C4-2B (cell line): ENCODE results near the gene DEDD.

Source experiments
- ZFX ChIP-seq: fragments of 450-650 bp; IDR thresholded peaks from 2 replicates; pipeline ENCODE4 v1.6.1; 2017
- TF ChIP-seq, protein P1 (sequence below): fragments of 450-650 bp; conservative IDR thresholded peaks from 2 replicates; pipeline ENCODE4 v1.5.1; 2017; ENCODE audit warnings: mild to moderate bottlenecking

- TF ChIP-seq, protein P1, sequence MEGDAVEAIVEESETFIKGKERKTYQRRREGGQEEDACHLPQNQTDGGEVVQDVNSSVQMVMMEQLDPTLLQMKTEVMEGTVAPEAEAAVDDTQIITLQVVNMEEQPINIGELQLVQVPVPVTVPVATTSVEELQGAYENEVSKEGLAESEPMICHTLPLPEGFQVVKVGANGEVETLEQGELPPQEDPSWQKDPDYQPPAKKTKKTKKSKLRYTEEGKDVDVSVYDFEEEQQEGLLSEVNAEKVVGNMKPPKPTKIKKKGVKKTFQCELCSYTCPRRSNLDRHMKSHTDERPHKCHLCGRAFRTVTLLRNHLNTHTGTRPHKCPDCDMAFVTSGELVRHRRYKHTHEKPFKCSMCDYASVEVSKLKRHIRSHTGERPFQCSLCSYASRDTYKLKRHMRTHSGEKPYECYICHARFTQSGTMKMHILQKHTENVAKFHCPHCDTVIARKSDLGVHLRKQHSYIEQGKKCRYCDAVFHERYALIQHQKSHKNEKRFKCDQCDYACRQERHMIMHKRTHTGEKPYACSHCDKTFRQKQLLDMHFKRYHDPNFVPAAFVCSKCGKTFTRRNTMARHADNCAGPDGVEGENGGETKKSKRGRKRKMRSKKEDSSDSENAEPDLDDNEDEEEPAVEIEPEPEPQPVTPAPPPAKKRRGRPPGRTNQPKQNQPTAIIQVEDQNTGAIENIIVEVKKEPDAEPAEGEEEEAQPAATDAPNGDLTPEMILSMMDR, result peak; percentile 76
- TF ChIP-seq ZFX, result no peak
Measured at GRCh38 chr1:161071886-161072371, 60.5 kb downstream of the DEDD start.
